ENCODE data around the gene PRSS53.

The PRSS53 gene

DNA sequence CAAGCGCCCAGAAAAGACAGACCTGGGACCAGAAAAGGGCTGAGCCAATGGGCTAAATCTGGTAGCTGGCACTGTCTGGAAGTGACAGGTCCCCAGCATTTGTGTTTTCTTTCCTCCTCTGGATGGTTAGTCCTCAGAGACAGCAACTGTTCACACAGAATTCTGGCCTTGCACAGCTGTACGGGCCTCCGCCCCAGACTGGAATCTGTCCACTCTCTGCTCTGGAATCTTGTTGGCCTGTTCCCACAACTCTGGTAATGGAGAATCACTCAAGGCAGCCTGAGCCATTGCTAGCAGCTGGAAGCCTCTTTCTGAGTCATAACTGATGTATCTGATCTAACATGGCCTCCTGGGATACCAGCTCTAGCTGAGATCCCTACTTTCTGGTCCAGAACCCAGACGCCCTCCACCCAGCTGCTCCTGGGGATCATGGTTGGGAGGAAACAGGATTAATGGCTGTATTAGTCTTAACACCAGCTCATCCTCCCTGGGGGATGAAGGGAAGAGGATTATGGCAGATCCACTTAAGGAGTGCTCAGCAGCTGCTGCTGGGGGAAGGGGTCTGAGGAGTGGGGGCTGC is 23.8 kb downstream of the PRSS53 start:
- in situ Hi-C loops (cut with HindIII; ENCODE audit: low pct_ligation_motif_present, low pct_unique_long_range_greater_than_20kb, low sequenced_read_pairs), result no loop called here

DNA sequence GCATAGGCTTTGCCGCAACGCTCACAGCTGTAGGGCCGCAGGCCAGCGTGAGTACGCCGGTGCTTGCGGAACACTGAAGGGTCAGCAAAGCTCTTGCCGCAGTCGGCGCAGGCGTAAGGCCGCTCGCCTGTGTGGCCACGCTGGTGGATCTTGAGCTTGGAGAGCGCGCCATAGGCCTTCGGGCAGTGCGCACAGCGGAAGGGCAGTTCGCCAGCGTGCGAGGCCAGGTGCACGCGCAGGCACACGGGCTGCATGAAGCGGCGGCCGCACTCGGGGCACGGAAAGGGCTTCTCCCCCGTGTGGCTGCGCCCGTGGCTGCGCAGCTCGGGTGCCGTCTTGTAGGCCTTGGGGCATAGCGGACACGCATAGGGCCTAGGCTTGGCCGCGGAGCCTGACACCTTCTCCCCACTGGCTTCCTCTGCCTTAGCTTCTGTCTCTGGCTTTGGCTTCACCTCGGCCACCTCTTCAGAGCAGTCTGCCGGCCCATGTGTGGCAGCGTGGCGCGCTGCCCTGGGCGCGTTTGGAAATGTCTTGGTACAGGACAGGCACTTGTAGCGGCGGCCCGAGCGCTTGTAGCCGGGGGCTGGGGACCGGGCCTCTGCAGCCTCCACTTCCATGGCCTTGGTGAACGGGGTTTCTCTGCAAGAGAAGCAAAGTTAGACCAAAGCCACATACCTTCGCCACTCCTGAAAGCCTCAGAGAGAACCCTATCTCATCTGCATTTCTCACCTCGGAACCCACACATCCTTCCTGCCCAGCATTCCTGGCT is 24.7 kb downstream of the PRSS53 start:
- no peak for DNase-seq
- in situ Hi-C loops (cut with HindIII; ENCODE audit: low pct_ligation_motif_present, low pct_unique_long_range_greater_than_20kb, low sequenced_read_pairs), result no loop called here

More for the DNA sequence above, 23.8 kb downstream of the PRSS53 start:
- DNase-seq, result peak; percentile 77

DNA sequence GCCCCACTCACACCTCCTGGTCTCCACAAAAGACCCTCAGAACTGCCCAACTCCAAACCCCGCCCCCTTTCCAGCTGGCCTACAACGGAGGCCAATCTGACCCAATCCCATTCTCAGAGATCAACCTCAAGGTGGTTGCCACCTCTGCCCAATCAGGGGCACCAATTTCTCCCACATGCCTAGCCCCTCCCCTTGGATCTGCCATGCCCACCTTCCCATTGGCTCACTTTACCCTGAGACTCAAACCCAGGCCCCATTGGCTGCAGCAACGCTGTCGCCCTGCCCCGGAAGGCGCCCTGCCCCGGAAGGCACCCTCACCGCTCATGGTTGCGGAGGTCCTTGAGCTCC is 25.3 kb downstream of the PRSS53 start:
- no peak for DNase-seq
- in situ Hi-C loops (cut with HindIII; ENCODE audit: low pct_ligation_motif_present, low pct_unique_long_range_greater_than_20kb, low sequenced_read_pairs), result no loop called here

DNA sequence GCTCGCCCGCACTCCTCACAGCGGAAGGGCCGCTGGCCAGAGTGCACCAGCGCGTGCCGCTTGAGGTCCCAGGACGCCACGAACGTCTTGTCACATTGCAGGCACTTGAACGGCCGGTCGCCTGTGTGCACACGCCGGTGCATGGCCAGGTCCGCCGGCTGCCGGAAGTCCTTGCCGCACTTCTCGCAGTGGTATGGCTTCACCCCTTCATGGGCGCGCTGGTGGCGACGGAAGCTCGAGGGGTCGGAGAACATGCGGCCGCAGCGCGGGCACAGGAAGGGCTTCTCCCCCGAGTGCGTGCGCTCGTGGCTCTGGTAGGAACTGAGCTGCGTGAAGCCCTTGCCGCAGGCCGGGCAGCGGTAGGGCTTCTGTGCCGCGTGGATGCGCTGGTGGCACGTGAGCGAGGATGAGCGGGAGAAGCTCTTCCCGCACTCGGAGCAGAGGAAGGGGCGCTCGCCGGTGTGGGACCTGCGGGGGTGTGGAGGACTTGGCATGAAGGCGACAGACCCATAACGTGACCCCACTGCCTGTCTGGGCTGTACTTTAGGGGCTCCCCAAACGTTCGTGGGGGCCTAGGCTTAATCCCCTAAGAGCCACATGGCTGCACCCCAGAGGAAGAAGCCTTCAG is 26.8 kb downstream of the PRSS53 start:
- no peak for DNase-seq
- in situ Hi-C loops (cut with HindIII; ENCODE audit: low pct_ligation_motif_present, low pct_unique_long_range_greater_than_20kb, low sequenced_read_pairs), result no loop called here

DNA sequence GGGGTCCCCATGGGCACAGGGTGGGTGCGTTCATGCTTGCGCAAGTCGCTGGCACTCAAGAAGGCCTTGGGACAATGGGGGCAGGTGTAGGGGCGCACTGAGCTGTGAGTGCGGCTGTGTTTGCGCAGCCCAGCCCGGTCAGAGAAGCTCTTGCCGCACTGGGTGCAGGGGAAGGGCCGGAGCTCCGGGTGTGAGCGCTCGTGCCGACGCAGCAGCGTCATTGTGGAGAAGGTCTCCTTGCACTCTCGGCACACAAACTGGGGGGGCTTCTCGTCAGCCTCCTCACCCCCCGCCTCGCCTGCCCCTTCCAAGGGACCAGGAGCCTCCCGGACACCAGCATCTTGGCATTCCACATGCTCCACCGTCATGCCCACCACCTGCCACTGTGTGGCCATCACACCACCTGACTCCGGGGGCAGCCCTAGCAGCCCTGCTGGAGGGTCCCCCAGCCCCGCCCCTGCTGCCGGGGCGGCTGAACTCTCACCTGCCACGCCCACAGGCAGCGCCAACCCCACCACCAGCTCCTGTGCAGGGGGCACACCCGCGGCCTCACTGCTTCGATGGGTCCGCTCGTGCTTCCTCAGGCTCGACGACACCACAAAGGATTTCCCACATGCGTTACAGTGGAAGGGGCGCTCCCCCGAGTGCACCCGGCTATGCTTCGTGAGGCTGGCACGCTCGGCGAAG is 27.5 kb downstream of the PRSS53 start:
- no peak for DNase-seq
- in situ Hi-C loops (cut with HindIII; ENCODE audit: low pct_ligation_motif_present, low pct_unique_long_range_greater_than_20kb, low sequenced_read_pairs), result no loop called here

DNA sequence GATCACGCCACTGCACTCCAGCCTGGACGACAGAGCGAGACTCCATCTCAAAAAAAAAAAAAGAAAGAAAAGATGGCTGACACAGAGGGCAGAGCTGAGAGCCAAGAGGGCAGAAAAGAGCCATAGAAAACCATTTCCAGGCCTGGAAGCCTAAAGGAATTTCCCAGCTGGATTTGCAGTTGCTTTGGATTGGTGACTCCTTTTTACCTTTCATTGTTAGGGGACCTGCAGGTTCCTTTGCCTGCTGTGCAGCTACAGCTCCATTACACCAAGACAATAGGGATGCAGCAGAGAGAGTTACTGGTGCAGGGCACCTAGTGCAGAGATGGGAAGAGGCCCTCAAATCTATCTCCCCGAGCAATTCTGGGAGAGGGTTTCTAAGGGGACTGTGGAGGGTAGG is 33.1 kb downstream of the PRSS53 start:
- no peak for DNase-seq
- in situ Hi-C loops (cut with HindIII; ENCODE audit: low pct_ligation_motif_present, low pct_unique_long_range_greater_than_20kb, low sequenced_read_pairs), result no loop called here

DNA sequence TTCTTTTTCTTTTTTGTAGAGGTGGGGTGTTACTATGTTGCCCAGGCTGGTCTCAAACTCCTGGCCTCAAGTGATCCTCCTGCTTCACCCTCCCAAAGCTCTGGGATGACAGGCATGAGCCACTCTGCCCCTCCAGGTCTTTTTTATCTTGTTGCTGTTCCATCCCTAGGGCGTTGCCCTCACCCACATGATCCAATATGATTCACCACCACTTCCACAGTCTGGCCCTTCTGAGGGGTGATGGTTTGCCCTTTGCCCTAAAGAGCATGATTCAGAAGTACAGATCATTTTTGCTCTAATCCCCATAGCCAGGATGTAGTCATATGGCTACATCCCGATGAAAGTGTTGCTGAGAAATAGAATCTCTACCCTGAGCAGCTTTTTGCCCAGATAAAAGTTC is 36.6 kb downstream of the PRSS53 start:
- DNase-seq, result peak; percentile 97

DNA sequence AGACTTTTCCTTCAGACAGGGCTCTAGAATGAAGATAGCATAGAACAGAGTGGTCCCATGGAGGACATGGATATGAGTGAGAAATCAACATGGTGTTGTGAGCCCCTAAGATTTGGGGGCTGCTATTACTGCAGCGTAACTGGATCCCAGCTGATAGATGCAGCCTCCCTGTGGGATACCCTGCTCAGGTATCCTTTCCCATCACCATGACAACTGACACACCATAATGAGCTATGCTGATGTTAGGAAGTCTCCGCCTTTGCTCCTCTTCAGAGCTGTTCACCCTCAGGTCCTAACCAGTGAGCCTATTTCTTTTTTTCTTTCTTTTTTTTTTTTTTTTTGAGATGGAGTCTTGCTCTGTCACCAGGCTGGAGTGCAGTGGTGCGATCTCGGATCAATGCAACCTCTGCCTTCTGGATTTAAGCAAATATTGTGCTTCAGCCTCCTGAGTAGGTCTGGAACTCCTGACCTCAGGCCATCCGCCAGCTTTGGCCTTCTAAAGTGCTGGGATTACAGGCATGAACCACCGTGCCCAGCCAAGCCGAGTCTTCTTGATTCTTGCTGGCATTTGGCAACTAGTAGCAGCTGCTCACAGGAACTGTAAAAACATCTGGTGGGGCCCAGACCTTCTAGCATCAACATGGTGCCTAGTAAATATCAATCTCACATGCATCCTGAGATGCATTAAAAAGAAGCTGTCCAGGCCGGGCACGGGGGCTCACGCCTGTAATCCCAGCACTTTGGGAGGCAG is 38.3 kb downstream of the PRSS53 start:
- in situ Hi-C loops (cut with HindIII; ENCODE audit: low pct_ligation_motif_present, low pct_unique_long_range_greater_than_20kb, low sequenced_read_pairs), result no loop called here
- no peak for DNase-seq

More for the DNA sequence above, 36.6 kb downstream of the PRSS53 start:
- in situ Hi-C loops (cut with HindIII; ENCODE audit: low pct_ligation_motif_present, low pct_unique_long_range_greater_than_20kb, low sequenced_read_pairs), result no loop called here

DNA sequence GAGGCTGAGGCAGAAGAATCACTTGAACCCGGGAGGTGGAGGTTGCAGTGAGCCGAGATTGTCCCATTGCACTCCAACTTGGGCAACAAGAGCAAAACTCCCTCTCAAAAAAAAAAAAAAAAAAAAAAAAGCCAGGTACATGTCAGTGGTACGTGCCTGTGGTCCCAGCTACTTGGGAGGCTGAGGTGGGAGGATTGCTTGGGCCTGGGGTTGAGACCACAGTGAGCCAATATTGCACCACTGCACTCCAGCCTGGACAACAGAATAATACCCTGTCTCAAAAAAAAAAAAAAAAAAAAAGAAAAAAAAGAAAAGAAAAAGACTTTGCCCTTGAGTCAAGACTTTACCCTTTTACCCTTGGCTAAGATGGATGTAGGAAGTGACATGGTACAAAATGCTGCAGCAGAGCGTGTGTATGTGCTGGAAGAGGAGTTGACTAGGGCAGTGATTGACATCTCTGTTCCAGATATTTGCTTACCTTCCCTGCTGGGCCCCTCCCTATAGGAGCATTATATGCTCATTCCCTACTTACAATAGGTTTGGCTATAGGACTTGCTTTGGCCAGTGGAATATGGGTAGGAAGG is 44.8 kb downstream of the PRSS53 start:
- DNase-seq, result no peak
- in situ Hi-C loops (cut with HindIII; ENCODE audit: low pct_ligation_motif_present, low pct_unique_long_range_greater_than_20kb, low sequenced_read_pairs), result no loop called here

DNA sequence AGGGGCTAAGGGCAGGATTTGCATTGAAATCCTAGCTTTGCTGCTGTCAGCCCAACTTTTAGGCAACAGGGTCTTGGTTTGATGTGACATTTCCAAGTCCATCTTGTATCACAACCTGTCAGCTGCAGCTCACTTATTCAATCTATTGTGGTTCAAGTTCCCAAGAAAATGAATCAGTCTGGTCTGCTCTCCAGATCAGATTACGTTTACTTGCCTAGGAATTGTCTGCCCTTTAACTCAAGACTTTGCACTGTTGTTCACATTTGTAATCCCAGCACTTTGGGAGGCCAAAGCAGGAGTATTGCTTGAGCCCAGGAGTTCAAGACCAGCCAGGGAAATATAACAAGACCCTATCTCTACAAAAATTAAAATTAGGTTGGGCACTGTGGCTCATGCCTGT is 45.4 kb downstream of the PRSS53 start:
- no peak for DNase-seq
- in situ Hi-C loops (cut with HindIII; ENCODE audit: low pct_ligation_motif_present, low pct_unique_long_range_greater_than_20kb, low sequenced_read_pairs), result no loop called here

DNA sequence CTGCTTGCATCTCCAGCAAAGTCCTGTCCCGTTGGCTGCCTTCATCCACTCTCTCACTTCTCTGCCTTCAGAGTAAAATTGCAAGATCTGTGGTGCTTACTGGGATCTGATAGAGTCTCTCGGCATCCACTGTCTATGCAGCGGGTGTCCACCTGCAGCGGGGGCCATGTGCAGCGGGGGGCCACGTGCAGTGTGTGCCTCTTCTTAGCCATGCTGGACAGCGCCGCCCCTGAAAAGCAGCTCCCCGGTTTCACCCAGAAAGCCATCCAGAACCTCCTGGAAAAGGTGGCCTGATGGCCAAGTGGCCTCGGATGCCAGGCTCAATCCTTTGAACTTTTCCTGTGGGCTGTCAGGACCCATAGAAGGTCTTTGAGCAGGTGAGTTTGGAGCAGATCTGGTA is 45.9 kb downstream of the PRSS53 start:
- in situ Hi-C loops (cut with HindIII; ENCODE audit: low pct_ligation_motif_present, low pct_unique_long_range_greater_than_20kb, low sequenced_read_pairs), result no loop called here
- DNase-seq, result no peak

DNA sequence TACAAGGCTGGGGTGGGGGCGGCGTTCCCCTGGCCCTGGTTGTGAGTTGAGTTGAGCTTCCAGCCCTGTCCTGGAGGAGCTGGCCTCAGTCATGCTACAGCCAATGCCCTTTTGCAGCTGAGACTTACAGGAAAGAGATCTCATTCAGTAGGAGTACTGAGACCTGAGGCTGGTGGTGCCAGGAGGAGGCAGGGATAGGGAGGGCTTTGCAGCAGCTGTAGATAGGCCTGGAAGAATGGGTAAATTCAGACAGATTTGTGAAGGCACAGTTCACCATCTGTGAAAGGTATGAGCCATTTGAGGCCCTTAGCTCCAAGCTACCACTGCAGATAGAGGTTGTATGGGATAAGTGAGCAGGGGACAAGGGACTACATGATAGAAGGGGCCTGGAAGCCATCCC is 49.8 kb downstream of the PRSS53 start:
- in situ Hi-C loops (cut with HindIII; ENCODE audit: low pct_ligation_motif_present, low pct_unique_long_range_greater_than_20kb, low sequenced_read_pairs), result no loop called here
- DNase-seq, result no peak

DNA sequence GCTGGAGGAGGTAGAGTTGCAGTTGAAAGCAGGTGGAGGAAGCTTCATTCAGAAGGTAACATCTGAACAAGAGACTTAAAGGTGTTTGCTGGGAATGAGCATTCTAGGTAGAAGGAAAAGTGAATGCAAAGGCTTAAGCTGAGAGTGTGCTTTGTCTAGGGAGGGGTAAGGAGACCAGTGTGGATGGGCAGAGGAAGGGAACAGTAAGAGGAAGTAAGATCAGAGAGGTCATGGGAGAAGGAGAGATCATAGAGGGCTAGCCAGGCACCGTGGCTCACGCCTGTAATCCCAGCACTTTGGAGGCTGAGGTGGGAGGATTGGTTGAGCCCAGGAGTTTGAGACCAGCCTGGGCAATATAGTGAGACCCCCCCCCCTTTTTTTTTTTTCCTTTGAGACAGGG is 52.1 kb downstream of the PRSS53 start:
- DNase-seq, result no peak
- in situ Hi-C loops (cut with HindIII; ENCODE audit: low pct_ligation_motif_present, low pct_unique_long_range_greater_than_20kb, low sequenced_read_pairs), result no loop called here

DNA sequence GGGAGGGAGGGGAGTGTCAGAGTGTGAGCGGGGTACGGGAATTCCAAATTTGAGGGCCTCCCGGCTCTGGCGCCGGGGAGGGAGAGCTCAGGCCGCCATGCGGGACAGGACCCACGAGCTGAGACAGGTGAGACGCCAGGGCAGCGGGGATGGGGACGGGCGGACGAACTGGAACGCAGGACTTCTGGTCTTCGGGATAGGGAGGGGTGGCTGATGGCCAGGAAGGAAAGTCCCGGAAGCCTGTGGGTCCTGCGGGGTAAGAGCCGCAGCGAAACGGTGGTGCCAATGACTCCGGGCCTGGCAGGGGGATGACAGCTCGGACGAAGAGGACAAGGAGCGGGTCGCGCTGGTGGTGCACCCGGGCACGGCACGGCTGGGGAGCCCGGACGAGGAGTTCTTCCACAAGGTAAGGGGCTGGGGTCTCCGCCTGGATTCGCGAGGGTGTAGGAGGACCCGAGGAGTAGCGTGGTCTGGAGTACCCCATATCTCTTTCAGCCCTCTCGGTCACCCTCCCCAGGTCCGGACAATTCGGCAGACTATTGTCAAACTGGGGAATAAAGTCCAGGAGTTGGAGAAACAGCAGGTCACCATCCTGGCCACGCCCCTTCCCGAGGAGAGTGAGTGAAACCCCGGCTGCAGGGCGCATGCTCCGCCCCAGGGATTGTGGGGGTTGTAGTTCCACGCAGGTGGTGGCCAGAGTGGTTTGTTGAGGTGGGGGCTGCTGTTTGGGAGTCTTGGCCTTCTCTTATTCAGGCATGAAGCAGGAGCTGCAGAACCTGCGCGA is 54.8 kb downstream of the PRSS53 start:
- in situ Hi-C loops (cut with HindIII; ENCODE audit: low pct_ligation_motif_present, low pct_unique_long_range_greater_than_20kb, low sequenced_read_pairs), result no loop called here

More for the DNA sequence above, 54.8 kb downstream of the PRSS53 start:
- peak; percentile 90 for DNase-seq
